ENCODE results near the gene ZBTB40.

Gene ZBTB40

DNA sequence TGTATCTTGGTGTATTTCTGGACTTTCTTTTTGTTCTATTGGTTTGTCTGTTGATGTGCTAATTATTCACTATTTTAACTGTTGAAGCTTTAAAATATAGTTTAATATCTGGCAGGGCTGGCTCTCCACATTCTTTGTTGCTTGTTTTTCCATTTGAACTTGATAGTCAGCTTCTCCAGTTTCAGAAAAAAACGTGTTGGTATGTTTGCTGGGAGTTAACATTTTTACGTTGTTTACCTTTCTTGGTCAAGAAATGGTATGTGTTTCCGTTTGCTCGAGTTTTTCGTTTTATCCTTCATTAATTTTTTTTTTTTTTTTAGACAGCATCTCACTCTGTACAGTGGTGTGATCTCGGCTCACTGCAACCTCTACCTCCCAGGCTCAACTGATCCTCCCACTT is 16.9 kb upstream of the ZBTB40 start:
- H3K36me3 ChIP-seq: no peaks in the 10 kb centered on the region
- TF ChIP-seq, protein P1, sequence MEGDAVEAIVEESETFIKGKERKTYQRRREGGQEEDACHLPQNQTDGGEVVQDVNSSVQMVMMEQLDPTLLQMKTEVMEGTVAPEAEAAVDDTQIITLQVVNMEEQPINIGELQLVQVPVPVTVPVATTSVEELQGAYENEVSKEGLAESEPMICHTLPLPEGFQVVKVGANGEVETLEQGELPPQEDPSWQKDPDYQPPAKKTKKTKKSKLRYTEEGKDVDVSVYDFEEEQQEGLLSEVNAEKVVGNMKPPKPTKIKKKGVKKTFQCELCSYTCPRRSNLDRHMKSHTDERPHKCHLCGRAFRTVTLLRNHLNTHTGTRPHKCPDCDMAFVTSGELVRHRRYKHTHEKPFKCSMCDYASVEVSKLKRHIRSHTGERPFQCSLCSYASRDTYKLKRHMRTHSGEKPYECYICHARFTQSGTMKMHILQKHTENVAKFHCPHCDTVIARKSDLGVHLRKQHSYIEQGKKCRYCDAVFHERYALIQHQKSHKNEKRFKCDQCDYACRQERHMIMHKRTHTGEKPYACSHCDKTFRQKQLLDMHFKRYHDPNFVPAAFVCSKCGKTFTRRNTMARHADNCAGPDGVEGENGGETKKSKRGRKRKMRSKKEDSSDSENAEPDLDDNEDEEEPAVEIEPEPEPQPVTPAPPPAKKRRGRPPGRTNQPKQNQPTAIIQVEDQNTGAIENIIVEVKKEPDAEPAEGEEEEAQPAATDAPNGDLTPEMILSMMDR (IDR thresholded peaks at IDR 0.05; ENCODE audit: low read depth, low read length): no peak
- no peak for DNase-seq

DNA sequence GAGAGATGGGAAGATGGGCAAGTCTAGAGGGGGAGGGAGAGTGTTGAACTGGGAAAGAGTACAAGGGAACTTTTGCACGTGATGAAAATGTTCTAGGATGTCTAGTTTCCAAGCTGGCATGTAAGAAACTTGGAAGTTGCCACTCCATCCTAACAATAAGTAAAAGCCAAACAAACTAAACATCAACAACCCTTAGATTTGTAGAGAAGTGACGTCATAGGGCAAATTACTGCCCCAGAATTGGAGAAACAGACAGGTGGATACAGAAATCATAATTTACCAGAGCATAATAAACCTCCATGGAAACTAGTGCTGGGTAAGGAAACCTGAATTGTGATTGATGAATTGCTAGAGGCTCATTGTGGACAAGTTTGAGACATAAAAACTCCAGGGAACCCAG is 14.7 kb upstream of the ZBTB40 start:
- Histone ChIP-seq H3K9me3 (ENCODE audit: severe bottlenecking) (no peaks in the 10 kb centered on the region), H3K27me3 (ENCODE audit: insufficient read depth, low read depth, severe bottlenecking) (no peaks in the 10 kb centered on the region), H3K4me3 (ENCODE audit: low read depth, low read length) (no peak overlapping the region), H3K36me3 (no peaks in the 10 kb centered on the region), H3K27ac (no peak overlapping the region)
- no peak for DNase-seq
- TF ChIP-seq, protein P1 (IDR thresholded peaks at IDR 0.05; ENCODE audit: low read depth, low read length): no peak

More for the DNA sequence above, 16.9 kb upstream of the ZBTB40 start:
- no peak overlapping the region for H3K27ac ChIP-seq
- H3K9me3 ChIP-seq (ENCODE audit: severe bottlenecking): no peaks in the 10 kb centered on the region
- no peak overlapping the region for H3K4me3 ChIP-seq (ENCODE audit: low read depth, low read length)
- no peaks in the 10 kb centered on the region for H3K27me3 ChIP-seq (ENCODE audit: insufficient read depth, low read depth, severe bottlenecking)

DNA sequence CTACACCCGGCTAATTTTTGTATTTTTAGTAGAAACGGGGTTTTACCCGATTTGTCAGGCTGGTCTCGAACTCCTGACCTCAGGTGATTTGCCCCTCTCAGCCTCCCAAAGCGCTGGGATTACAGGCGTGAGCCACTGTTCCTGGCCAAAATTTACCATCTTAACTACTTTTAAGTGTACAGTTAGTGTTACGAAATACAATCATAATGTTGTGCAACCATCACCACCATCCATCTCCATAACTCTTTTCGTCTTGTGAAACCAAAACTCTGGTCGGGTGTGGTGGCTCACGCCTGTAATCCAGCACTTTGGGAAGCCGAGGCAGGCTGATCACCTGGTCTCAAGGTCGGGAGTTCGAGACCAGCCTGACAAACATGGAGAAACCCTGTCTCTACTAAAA is 14.1 kb upstream of the ZBTB40 start:
- Histone ChIP-seq H3K27ac (no peak overlapping the region), H3K4me3 (ENCODE audit: low read depth, low read length) (no peak overlapping the region), H3K27me3 (ENCODE audit: insufficient read depth, low read depth, severe bottlenecking) (no peaks in the 10 kb centered on the region), H3K9me3 (ENCODE audit: severe bottlenecking) (no peaks in the 10 kb centered on the region), H3K36me3 (no peaks in the 10 kb centered on the region)
- DNase-seq: no peak
- TF ChIP-seq, protein P1 (IDR thresholded peaks at IDR 0.05; ENCODE audit: low read depth, low read length): no peak

GRCh38 chr1:22440582-22440981 is 11.1 kb upstream of the ZBTB40 start:
- Histone ChIP-seq H3K4me3 (ENCODE audit: low read depth, low read length) (no peak overlapping the region), H3K27ac (no peak overlapping the region), H3K9me3 (ENCODE audit: severe bottlenecking) (no peaks in the 10 kb centered on the region), H3K36me3 (no peaks in the 10 kb centered on the region), H3K27me3 (ENCODE audit: insufficient read depth, low read depth, severe bottlenecking) (no peaks in the 10 kb centered on the region)
- TF ChIP-seq, protein P1 (IDR thresholded peaks at IDR 0.05; ENCODE audit: low read depth, low read length): no peak
- DNase-seq: no peak

- Histone ChIP-seq H3K36me3 (no peaks in the 10 kb centered on the region), H3K27me3 (ENCODE audit: insufficient read depth, low read depth, severe bottlenecking) (no peaks in the 10 kb centered on the region), H3K4me3 (ENCODE audit: low read depth, low read length) (no peak overlapping the region), H3K9me3 (ENCODE audit: severe bottlenecking) (no peaks in the 10 kb centered on the region), H3K27ac (no peak overlapping the region)
- TF ChIP-seq, protein P1 (IDR thresholded peaks at IDR 0.05; ENCODE audit: low read depth, low read length): no peak
- DNase-seq: no peak
Measured at GRCh38 chr1:22442212-22442894, 9.3 kb upstream of the ZBTB40 start.

DNA sequence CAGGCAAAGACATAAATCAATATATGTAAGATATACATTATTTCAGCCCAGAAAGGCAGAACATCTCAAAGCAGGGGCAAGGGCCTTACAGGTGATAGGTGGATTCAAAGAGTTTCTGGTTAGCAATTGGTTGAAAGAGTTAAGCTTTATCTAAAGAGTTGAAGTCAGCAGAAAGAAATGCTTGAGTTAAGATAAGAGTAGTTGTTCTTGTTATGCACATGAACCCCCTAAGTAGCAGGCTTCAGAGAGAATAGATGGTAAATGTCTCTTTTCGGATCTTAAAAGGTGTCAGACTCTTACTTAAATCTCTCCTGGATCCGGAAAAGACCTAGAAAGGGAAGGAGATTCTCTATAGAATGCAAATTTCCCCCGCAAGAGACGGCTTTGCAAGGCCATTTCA is 8.3 kb upstream of the ZBTB40 start:
- H3K36me3 ChIP-seq: no peaks in the 10 kb centered on the region
- H3K9me3 ChIP-seq (ENCODE audit: severe bottlenecking): no peaks in the 10 kb centered on the region
- TF ChIP-seq, protein P1 (IDR thresholded peaks at IDR 0.05; ENCODE audit: low read depth, low read length): no peak
- no peak for DNase-seq
- H3K27ac ChIP-seq: no peak overlapping the region
- no peak overlapping the region for H3K4me3 ChIP-seq (ENCODE audit: low read depth, low read length)
- H3K27me3 ChIP-seq (ENCODE audit: insufficient read depth, low read depth, severe bottlenecking): no peaks in the 10 kb centered on the region

Data from WERI-Rb-1 (cell line).